ENCODE data around the gene CKM. TPM values are rescaled to one million over a fixed set of nuclear protein-coding genes. Genes with fewer than 3 reads are reported as not detected.

CKM gene
- total RNA-seq, 2 experiments from 2014 or later: not detected

- ChIA-PET CTCF (no interaction called here), POLR2A (no interaction called here)
- no peaks in the 10 kb centered on the region for H3K27me3 Mint-ChIP-seq
- H3K4me1 Mint-ChIP-seq: no peaks in the 10 kb centered on the region
- DNase-seq: no peak
- H3K9me3 Mint-ChIP-seq: no peaks in the 10 kb centered on the region
- H3K4me3 Mint-ChIP-seq: no peak overlapping the region
- H3K36me3 Mint-ChIP-seq (ENCODE audit: low read depth): peaks cover 21% of the 10 kb centered on the region
- no peak overlapping the region for H3K27ac Mint-ChIP-seq
Measured at GRCh38 chr19:45354241-45354842, 31.7 kb upstream of the CKM start.

GRCh38 chr19:45352914-45353796, 30.5 kb upstream of the CKM start:
- DNase-seq: no peak

GRCh38 chr19:45352471-45352870, 29.8 kb upstream of the CKM start:
- no peaks in the 10 kb centered on the region for H3K27me3 Mint-ChIP-seq
- peaks cover 17% of the 10 kb centered on the region for H3K36me3 Mint-ChIP-seq (ENCODE audit: low read depth)
- H3K4me1 Mint-ChIP-seq: no peaks in the 10 kb centered on the region
- H3K9me3 Mint-ChIP-seq: no peaks in the 10 kb centered on the region
- POLR2A ChIA-PET: no interaction called here
- H3K4me3 Mint-ChIP-seq: no peak overlapping the region
- H3K27ac Mint-ChIP-seq: no peak overlapping the region
- CTCF ChIA-PET: no interaction called here
- no peak for DNase-seq

More at GRCh38 chr19:45352914-45353796, 30.5 kb upstream of the CKM start:
- CTCF ChIA-PET: no interaction called here
- H3K9me3 Mint-ChIP-seq: no peaks in the 10 kb centered on the region
- H3K4me1 Mint-ChIP-seq: no peaks in the 10 kb centered on the region
- H3K36me3 Mint-ChIP-seq (ENCODE audit: low read depth): peaks cover 19% of the 10 kb centered on the region
- POLR2A ChIA-PET: no interaction called here
- H3K27ac Mint-ChIP-seq: no peak overlapping the region
- no peak overlapping the region for H3K4me3 Mint-ChIP-seq
- no peaks in the 10 kb centered on the region for H3K27me3 Mint-ChIP-seq

GRCh38 chr19:45352062-45352461, 29.4 kb upstream of the CKM start:
- ChIA-PET CTCF (no interaction called here), POLR2A (no interaction called here)
- H3K4me1 Mint-ChIP-seq: no peaks in the 10 kb centered on the region
- no peaks in the 10 kb centered on the region for H3K27me3 Mint-ChIP-seq
- no peak overlapping the region for H3K27ac Mint-ChIP-seq
- H3K4me3 Mint-ChIP-seq: no peak overlapping the region
- no peaks in the 10 kb centered on the region for H3K9me3 Mint-ChIP-seq
- no peak for DNase-seq
- H3K36me3 Mint-ChIP-seq (ENCODE audit: low read depth): peaks cover 14% of the 10 kb centered on the region

- H3K9me3 Mint-ChIP-seq: no peaks in the 10 kb centered on the region
- H3K27me3 Mint-ChIP-seq: no peaks in the 10 kb centered on the region
- DNase-seq: no peak
- no peaks in the 10 kb centered on the region for H3K4me1 Mint-ChIP-seq
- POLR2A ChIA-PET: no interaction called here
- H3K4me3 Mint-ChIP-seq: no peak overlapping the region
- H3K36me3 Mint-ChIP-seq (ENCODE audit: low read depth): peaks cover 14% of the 10 kb centered on the region
- CTCF ChIA-PET: no interaction called here
- H3K27ac Mint-ChIP-seq: no peak overlapping the region
Measured at GRCh38 chr19:45351401-45351952, 28.8 kb upstream of the CKM start.

- CTCF ChIA-PET: no interaction called here
- Mint-ChIP-seq H3K36me3 (ENCODE audit: low read depth) (peaks cover 8% of the 10 kb centered on the region), H3K27me3 (peaks cover 4% of the 10 kb centered on the region), H3K27ac (no peak overlapping the region), H3K4me3 (no peak overlapping the region), H3K4me1 (no peaks in the 10 kb centered on the region), H3K9me3 (no peaks in the 10 kb centered on the region)
- no peak for DNase-seq
- POLR2A ChIA-PET: no interaction called here
Measured at GRCh38 chr19:45350477-45351058, 27.9 kb upstream of the CKM start.

- no peak overlapping the region for H3K27ac Mint-ChIP-seq
- ChIA-PET POLR2A (no interaction called here), CTCF (no interaction called here)
- DNase-seq: no peak
- no peak overlapping the region for H3K4me3 Mint-ChIP-seq
- peaks cover 5% of the 10 kb centered on the region for H3K27me3 Mint-ChIP-seq
- no peaks in the 10 kb centered on the region for H3K4me1 Mint-ChIP-seq
- peaks cover 3% of the 10 kb centered on the region for H3K36me3 Mint-ChIP-seq (ENCODE audit: low read depth)
- H3K9me3 Mint-ChIP-seq: no peaks in the 10 kb centered on the region
Measured at GRCh38 chr19:45349430-45349941, 26.8 kb upstream of the CKM start.

GRCh38 chr19:45349126-45349415, 26.4 kb upstream of the CKM start:
- ChIA-PET POLR2A (no interaction called here), CTCF (no interaction called here)
- H3K9me3 Mint-ChIP-seq: no peaks in the 10 kb centered on the region
- H3K27me3 Mint-ChIP-seq: peaks cover 5% of the 10 kb centered on the region
- H3K4me3 Mint-ChIP-seq: no peak overlapping the region
- H3K27ac Mint-ChIP-seq: no peak overlapping the region
- peaks cover 3% of the 10 kb centered on the region for H3K36me3 Mint-ChIP-seq (ENCODE audit: low read depth)
- H3K4me1 Mint-ChIP-seq: no peaks in the 10 kb centered on the region
- no peak for DNase-seq

- ChIA-PET POLR2A (no interaction called here), CTCF (interaction anchor here (0.5 kb wide), 1 partner anchor 396 kb away, joined by 3 read pairs; no protein-coding TSS in a partner anchor)
- H3K9me3 Mint-ChIP-seq: no peaks in the 10 kb centered on the region
- no peak for DNase-seq
- no peak overlapping the region for H3K4me3 Mint-ChIP-seq
- no peak overlapping the region for H3K27ac Mint-ChIP-seq
- H3K27me3 Mint-ChIP-seq: peaks cover 7% of the 10 kb centered on the region
- no peaks in the 10 kb centered on the region for H3K4me1 Mint-ChIP-seq
- peaks cover 2% of the 10 kb centered on the region for H3K36me3 Mint-ChIP-seq (ENCODE audit: low read depth)
Measured at GRCh38 chr19:45348367-45349125, 25.9 kb upstream of the CKM start.

- no peak for DNase-seq
- peaks cover 8% of the 10 kb centered on the region for H3K27me3 Mint-ChIP-seq
- H3K4me3 Mint-ChIP-seq: no peak overlapping the region
- CTCF ChIA-PET: no interaction called here
- H3K36me3 Mint-ChIP-seq (ENCODE audit: low read depth): no peaks in the 10 kb centered on the region
- POLR2A ChIA-PET: no interaction called here
- no peak overlapping the region for H3K27ac Mint-ChIP-seq
- H3K4me1 Mint-ChIP-seq: no peaks in the 10 kb centered on the region
- H3K9me3 Mint-ChIP-seq: no peaks in the 10 kb centered on the region
Measured at GRCh38 chr19:45347570-45348366, 25.1 kb upstream of the CKM start.

GRCh38 chr19:45346449-45346848, 23.8 kb upstream of the CKM start:
- Mint-ChIP-seq H3K27me3 (peaks cover 8% of the 10 kb centered on the region), H3K9me3 (no peaks in the 10 kb centered on the region), H3K4me3 (no peak overlapping the region), H3K27ac (no peak overlapping the region), H3K36me3 (ENCODE audit: low read depth) (no peaks in the 10 kb centered on the region), H3K4me1 (no peaks in the 10 kb centered on the region)
- POLR2A ChIA-PET: no interaction called here
- no peak for DNase-seq
- CTCF ChIA-PET: no interaction called here

GRCh38 chr19:45345506-45345860, 22.8 kb upstream of the CKM start:
- H3K4me3 Mint-ChIP-seq: no peak overlapping the region

More at GRCh38 chr19:45345506-45345860, 22.8 kb upstream of the CKM start:
- H3K9me3 Mint-ChIP-seq: no peaks in the 10 kb centered on the region
- CTCF ChIA-PET: no interaction called here
- no peaks in the 10 kb centered on the region for H3K4me1 Mint-ChIP-seq
- no peak overlapping the region for H3K27ac Mint-ChIP-seq
- DNase-seq: no peak
- H3K36me3 Mint-ChIP-seq (ENCODE audit: low read depth): no peaks in the 10 kb centered on the region
- POLR2A ChIA-PET: no interaction called here
- peaks cover 8% of the 10 kb centered on the region for H3K27me3 Mint-ChIP-seq
